Lung (tissue), 12 donors: ENCODE data around the gene TRIOBP. TPM values are rescaled to one million over a fixed set of nuclear protein-coding genes. Genes with fewer than 3 reads are reported as not detected.

Source experiments
- ATAC-seq: fragments of 200-7000 bp; cut with Tn5 transposase; one replicate; pipeline ENCODE4 v1.9.1; 2020; ENCODE audit warnings: moderate number of reproducible peaks; ENCODE audit not compliant: insufficient read depth, low FRiP score
- DNase-seq, 3 donors: peaks; one replicate each; pipeline ENCODE4 v3.0.0-alpha.2; 2013 to 2017
- H3K27ac ChIP-seq, 2 donors: one replicate each; pipeline ENCODE4 v1.5.1; 2013; ENCODE audit warnings: mild to moderate bottlenecking in 2 of 2, moderate library complexity in 2 of 2, control low read depth in 1 of 2, inconsistent platforms in 1 of 2, low read depth in 1 of 2, low read length in 1 of 2
- H3K27me3 ChIP-seq, 3 donors: one replicate each; pipeline ENCODE4 v1.5.1; 2013; ENCODE audit warnings: low read length in 2 of 3; ENCODE audit not compliant: control insufficient read depth in 3 of 3, insufficient read depth in 3 of 3
- H3K36me3 ChIP-seq, 4 donors: one replicate each; pipeline ENCODE4 v1.5.1; 2013; ENCODE audit warnings: low read length in 4 of 4, mild to moderate bottlenecking in 1 of 4, moderate library complexity in 1 of 4; ENCODE audit not compliant: control insufficient read depth in 4 of 4, insufficient read depth in 4 of 4
- H3K4me1 ChIP-seq, 5 donors: one replicate each; pipeline ENCODE4 v1.5.1; 2013; ENCODE audit warnings: low read length in 5 of 5, mild to moderate bottlenecking in 2 of 5, moderate library complexity in 1 of 5; ENCODE audit not compliant: control insufficient read depth in 5 of 5, insufficient read depth in 5 of 5
- H3K4me3 ChIP-seq: one replicate; pipeline ENCODE4 v1.5.1; 2013; ENCODE audit warnings: mild to moderate bottlenecking, control low read depth, moderate library complexity
- H3K9ac ChIP-seq, 2 donors: one replicate each; pipeline ENCODE4 v1.5.1; 2013; ENCODE audit warnings: low read length in 2 of 2, control low read depth in 1 of 2; ENCODE audit not compliant: insufficient read depth in 1 of 2
- H3K9me3 ChIP-seq, 4 donors: one replicate each; pipeline ENCODE4 v1.5.1; 2013; ENCODE audit warnings: low read length in 3 of 4, mild to moderate bottlenecking in 1 of 4, moderate library complexity in 1 of 4; ENCODE audit not compliant: control insufficient read depth in 4 of 4, insufficient read depth in 3 of 4
- CTCF ChIP-seq: IDR thresholded peaks from 2 replicates; pipeline ENCODE4 v1.5.1; 2012; ENCODE audit warnings: mild to moderate bottlenecking; ENCODE audit errors: control extremely low read depth, extremely low read depth
- WGBS, 2 donors: extraction: QIAGEN DNeasy Blood & Tissue Kit; methylation state at CpG; one replicate each; pipeline ENCODE4 v1.1.7; 2013; 5-methylcytosine and 5-hydroxymethylcytosine counted together
- polyA plus RNA-seq, 2 donors: library from polyadenylated mRNA; stranded (reverse); fragments of 200-250 nt; gene quantifications; one replicate each; pipeline ENCODE4 v1.2.1, GENCODE V29; 2013
- total RNA-seq, 2 donors: library from RNA; depleted of rRNA in 1 of 2; stranded (reverse); fragments of >200 nt in 1 of 2; gene quantifications; one replicate each; pipeline ENCODE4 v1.2.1, GENCODE V29; 2014 to 2021
- donor health status: control.
- donor health status: control.
- donor health status: Bipolar disorder and iron deficiency.
- donor health status: healthy.
- donor health status: DM: yes; HTN: yes; CAD: no.

TRIOBP gene
- total and polyA plus RNA-seq, 4 donors, result 37.1 to 105 (median 85.0) TPM

- H3K36me3 ChIP-seq, result no peaks in the 10 kb centered on the region
- H3K4me3 ChIP-seq, result no peak overlapping the region
- peaks cover 0 to 23% (median 10%) of the 10 kb centered on the region in 5 donors for H3K4me1 ChIP-seq
- WGBS, 2 donors, result 31 to 39% methylated on average over 16 of the region's 16 CpGs
- no peaks in the 10 kb centered on the region for H3K27me3 ChIP-seq
- no peak overlapping the region for H3K9ac ChIP-seq
- no peaks in the 10 kb centered on the region for H3K9me3 ChIP-seq
- ATAC-seq (no peak), DNase-seq (peak; percentile 34 to 57 (median 52))
- no peak for TF ChIP-seq CTCF
- no peak overlapping the region for H3K27ac ChIP-seq
Measured at GRCh38 chr22:37803195-37803638, 106.4 kb downstream of the TRIOBP start.

GRCh38 chr22:37803639-37804351, 106.9 kb downstream of the TRIOBP start:
- DNase-seq, result peak; percentile 25 to 29 (median 29)
- Histone ChIP-seq H3K4me1 (peaks cover 0 to 28% (median 13%) of the 10 kb centered on the region in 5 donors), H3K9me3 (no peaks in the 10 kb centered on the region), H3K9ac (peak overlapping the region in 1 of 2 donors; percentile 42), H3K27ac (no peak overlapping the region), H3K27me3 (no peaks in the 10 kb centered on the region), H3K4me3 (no peak overlapping the region), H3K36me3 (no peaks in the 10 kb centered on the region)
- no peak for ATAC-seq
- no peak for TF ChIP-seq CTCF
- 71 to 72% methylated on average over 34 of the region's 34 CpGs for WGBS, 2 donors

- DNase-seq, result peak in 2 of 3 donors; percentile 24 to 35
- Histone ChIP-seq H3K9me3 (no peaks in the 10 kb centered on the region), H3K36me3 (peaks cover 0 to 3% (median 0%) of the 10 kb centered on the region in 4 donors), H3K27ac (peak overlapping the region; percentile 90 to 95), H3K27me3 (no peaks in the 10 kb centered on the region), H3K9ac (peak overlapping the region in 1 of 2 donors; percentile 25), H3K4me1 (peaks cover 0 to 33% (median 13%) of the 10 kb centered on the region in 5 donors), H3K4me3 (peak overlapping the region; percentile 60)
- WGBS, 2 donors, result 6 to 7% methylated on average over 29 of the region's 29 CpGs
- ATAC-seq, result no peak
- no peak for TF ChIP-seq CTCF
Measured at GRCh38 chr22:37804352-37804880, 107.6 kb downstream of the TRIOBP start.
